ENCODE results near the gene ZDHHC19.

Gene ZDHHC19

DNA sequence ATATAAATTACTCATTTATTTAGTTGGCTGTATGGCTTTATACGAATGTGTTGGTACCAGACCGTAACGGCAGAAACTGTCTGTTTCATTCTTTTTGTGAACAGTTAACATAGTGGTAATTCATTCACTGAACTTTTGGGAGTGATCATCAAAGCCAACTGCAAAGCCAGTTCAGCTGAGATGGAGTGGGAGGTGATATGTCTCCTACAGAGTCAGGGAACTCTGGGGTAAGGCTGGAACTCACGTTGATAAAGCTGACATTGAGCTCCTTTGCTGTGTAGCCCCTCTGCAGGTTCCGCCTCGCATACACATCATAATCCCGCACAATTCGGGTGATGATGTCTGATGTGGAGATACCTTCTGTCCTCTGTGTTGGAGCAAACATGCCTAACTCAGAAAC, 30.5 kb upstream of the ZDHHC19 start:
- Histone ChIP-seq H4K20me1 (ENCODE audit: insufficient read depth, low read length) (no peaks in the 10 kb centered on the region), H2AFZ (ENCODE audit: low read length) (no peak overlapping the region), H3K9me3 (replicated peaks; ENCODE audit: insufficient read depth, low read length) (no peaks in the 10 kb centered on the region), H3K4me3 (ENCODE audit: low read length) (no peak overlapping the region), H3K79me2 (ENCODE audit: low read length) (no peaks in the 10 kb centered on the region), H3K9ac (ENCODE audit: low read length) (no peak overlapping the region), H3F3A (ENCODE audit: insufficient read depth, low read length) (no peaks in the 10 kb centered on the region), H3K27ac (ENCODE audit: low read length) (no peak overlapping the region), H3K4me1 (ENCODE audit: low read length) (no peaks in the 10 kb centered on the region), H3K27me3 (replicated peaks; ENCODE audit: insufficient read depth, low read length) (no peaks in the 10 kb centered on the region), H3K4me2 (ENCODE audit: low read depth, low read length) (no peak overlapping the region), H3K36me3 (replicated peaks; ENCODE audit: insufficient read depth, low read length) (no peaks in the 10 kb centered on the region), H3K9me2 (replicated peaks; ENCODE audit: insufficient read depth, low read length) (no peaks in the 10 kb centered on the region)
- no peak for TF ChIP-seq EZH2 (optimal IDR thresholded peaks at IDR 0.05; ENCODE audit: low read depth, low read length)
- no peak for TF ChIP-seq EZH2phosphoT487 (IDR thresholded peaks at IDR 0.05; ENCODE audit: low read length)
- TF ChIP-seq, protein P1, sequence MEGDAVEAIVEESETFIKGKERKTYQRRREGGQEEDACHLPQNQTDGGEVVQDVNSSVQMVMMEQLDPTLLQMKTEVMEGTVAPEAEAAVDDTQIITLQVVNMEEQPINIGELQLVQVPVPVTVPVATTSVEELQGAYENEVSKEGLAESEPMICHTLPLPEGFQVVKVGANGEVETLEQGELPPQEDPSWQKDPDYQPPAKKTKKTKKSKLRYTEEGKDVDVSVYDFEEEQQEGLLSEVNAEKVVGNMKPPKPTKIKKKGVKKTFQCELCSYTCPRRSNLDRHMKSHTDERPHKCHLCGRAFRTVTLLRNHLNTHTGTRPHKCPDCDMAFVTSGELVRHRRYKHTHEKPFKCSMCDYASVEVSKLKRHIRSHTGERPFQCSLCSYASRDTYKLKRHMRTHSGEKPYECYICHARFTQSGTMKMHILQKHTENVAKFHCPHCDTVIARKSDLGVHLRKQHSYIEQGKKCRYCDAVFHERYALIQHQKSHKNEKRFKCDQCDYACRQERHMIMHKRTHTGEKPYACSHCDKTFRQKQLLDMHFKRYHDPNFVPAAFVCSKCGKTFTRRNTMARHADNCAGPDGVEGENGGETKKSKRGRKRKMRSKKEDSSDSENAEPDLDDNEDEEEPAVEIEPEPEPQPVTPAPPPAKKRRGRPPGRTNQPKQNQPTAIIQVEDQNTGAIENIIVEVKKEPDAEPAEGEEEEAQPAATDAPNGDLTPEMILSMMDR (IDR thresholded peaks at IDR 0.05; ENCODE audit: low read length), result no peak
- no peak for DNase-seq

DNA sequence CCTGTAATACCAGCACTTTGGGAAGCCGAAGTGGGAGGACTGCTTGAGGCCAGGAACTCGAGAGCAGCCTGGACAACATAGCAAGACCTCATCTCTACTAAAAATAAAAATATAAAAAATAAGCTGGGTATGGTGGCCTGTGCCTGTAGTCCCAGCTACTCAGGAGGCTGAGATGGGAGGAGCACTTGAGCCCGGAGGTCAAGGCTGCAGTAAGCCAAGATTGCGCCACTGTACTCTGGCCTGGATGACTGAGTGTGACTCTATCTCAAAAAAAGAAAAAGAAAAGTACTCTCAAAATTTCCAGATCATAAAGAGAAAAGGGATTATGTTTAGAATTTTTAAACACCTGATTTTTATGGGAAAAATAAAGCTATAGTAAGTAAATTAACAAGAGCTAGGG, 29.2 kb upstream of the ZDHHC19 start:
- no peaks in the 10 kb centered on the region for H3K79me2 ChIP-seq (ENCODE audit: low read length)
- no peak overlapping the region for H2AFZ ChIP-seq (ENCODE audit: low read length)
- no peaks in the 10 kb centered on the region for H3K4me1 ChIP-seq (ENCODE audit: low read length)
- TF ChIP-seq EZH2phosphoT487 (IDR thresholded peaks at IDR 0.05; ENCODE audit: low read length) (no peak), EZH2 (optimal IDR thresholded peaks at IDR 0.05; ENCODE audit: low read depth, low read length) (no peak)
- TF ChIP-seq, protein P1 (IDR thresholded peaks at IDR 0.05; ENCODE audit: low read length), result no peak
- no peaks in the 10 kb centered on the region for H3K27me3 ChIP-seq (replicated peaks; ENCODE audit: insufficient read depth, low read length)
- no peak overlapping the region for H3K27ac ChIP-seq (ENCODE audit: low read length)
- no peaks in the 10 kb centered on the region for H4K20me1 ChIP-seq (ENCODE audit: insufficient read depth, low read length)
- no peaks in the 10 kb centered on the region for H3K9me2 ChIP-seq (replicated peaks; ENCODE audit: insufficient read depth, low read length)
- H3K9me3 ChIP-seq (replicated peaks; ENCODE audit: insufficient read depth, low read length), result no peaks in the 10 kb centered on the region
- H3F3A ChIP-seq (ENCODE audit: insufficient read depth, low read length), result no peaks in the 10 kb centered on the region
- no peak for DNase-seq
- H3K4me2 ChIP-seq (ENCODE audit: low read depth, low read length), result no peak overlapping the region
- no peak overlapping the region for H3K9ac ChIP-seq (ENCODE audit: low read length)
- no peak overlapping the region for H3K4me3 ChIP-seq (ENCODE audit: low read length)
- H3K36me3 ChIP-seq (replicated peaks; ENCODE audit: insufficient read depth, low read length), result no peaks in the 10 kb centered on the region

DNA sequence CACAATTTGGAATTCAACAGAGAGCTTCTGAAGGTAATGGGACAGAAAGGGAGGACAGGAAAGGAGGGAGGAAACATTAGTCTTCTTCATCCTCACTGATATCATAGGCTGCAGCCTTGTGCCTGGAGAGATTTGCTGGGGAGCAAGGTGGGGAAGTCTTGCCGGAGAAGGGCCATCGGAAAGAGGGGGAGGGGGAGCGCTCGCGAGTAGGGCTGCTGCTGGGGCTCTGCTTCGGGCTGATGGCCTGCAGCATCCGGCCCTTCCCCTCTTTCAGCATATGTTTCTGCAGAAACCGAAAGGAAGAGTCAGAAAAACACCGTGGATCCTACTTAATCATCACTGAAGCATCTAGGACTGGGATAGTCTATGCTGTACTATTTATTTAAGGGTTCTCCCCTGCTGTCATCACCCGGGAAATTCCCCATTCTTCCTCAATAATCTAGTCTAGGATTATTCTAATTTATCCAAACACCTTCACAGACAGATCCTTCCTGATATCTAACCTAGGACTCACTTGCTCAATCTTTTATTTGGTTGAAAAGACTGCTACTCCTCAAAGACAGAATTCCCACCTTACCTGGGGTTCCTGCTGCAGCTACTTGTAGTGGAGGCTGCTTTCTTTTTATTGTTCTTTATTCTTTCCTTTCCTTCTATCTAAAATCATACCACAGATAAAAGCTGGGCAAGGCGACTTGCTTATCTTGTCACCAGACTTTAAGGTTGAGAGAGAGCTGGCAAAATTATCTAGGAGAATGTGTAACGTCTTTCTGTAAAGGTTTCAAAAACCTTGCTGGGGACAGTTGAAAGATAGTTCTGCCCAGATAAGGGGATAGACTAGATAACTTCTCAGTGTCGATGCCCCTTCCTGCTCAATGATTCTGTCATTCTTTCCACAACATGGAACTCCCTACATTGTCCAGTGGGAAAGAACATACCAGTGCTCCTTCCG, 27.7 kb upstream of the ZDHHC19 start:
- TF ChIP-seq EZH2phosphoT487 (IDR thresholded peaks at IDR 0.05; ENCODE audit: low read length), result no peak
- TF ChIP-seq, protein P1 (IDR thresholded peaks at IDR 0.05; ENCODE audit: low read length), result no peak
- TF ChIP-seq EZH2 (optimal IDR thresholded peaks at IDR 0.05; ENCODE audit: low read depth, low read length), result no peak

More for the DNA sequence above, 27.7 kb upstream of the ZDHHC19 start:
- Histone ChIP-seq H3K4me1 (ENCODE audit: low read length) (no peaks in the 10 kb centered on the region), H3K27me3 (replicated peaks; ENCODE audit: insufficient read depth, low read length) (no peaks in the 10 kb centered on the region), H3K79me2 (ENCODE audit: low read length) (no peaks in the 10 kb centered on the region), H3K9me2 (replicated peaks; ENCODE audit: insufficient read depth, low read length) (no peaks in the 10 kb centered on the region), H3K4me2 (ENCODE audit: low read depth, low read length) (no peak overlapping the region), H3K36me3 (replicated peaks; ENCODE audit: insufficient read depth, low read length) (no peaks in the 10 kb centered on the region), H3K9ac (ENCODE audit: low read length) (no peak overlapping the region), H4K20me1 (ENCODE audit: insufficient read depth, low read length) (no peaks in the 10 kb centered on the region), H3K9me3 (replicated peaks; ENCODE audit: insufficient read depth, low read length) (no peaks in the 10 kb centered on the region), H2AFZ (ENCODE audit: low read length) (no peak overlapping the region), H3K4me3 (ENCODE audit: low read length) (no peak overlapping the region), H3K27ac (ENCODE audit: low read length) (no peak overlapping the region), H3F3A (ENCODE audit: insufficient read depth, low read length) (no peaks in the 10 kb centered on the region)
- no peak for DNase-seq
